GM18907 (cell line): ENCODE results near the gene SLC6A6.

Experiments used
- ATAC-seq: cut with Tn5 transposase; IDR thresholded peaks from one replicate; pipeline ENCODE4 v1.9.1; 2021; ENCODE audit warnings: mild to moderate bottlenecking, moderate library complexity; ENCODE audit not compliant: unreplicated experiment

Gene SLC6A6

GRCh38 chr3:14464521-14464920, 62.1 kb downstream of the SLC6A6 start:
- ATAC-seq: no peak

DNA sequence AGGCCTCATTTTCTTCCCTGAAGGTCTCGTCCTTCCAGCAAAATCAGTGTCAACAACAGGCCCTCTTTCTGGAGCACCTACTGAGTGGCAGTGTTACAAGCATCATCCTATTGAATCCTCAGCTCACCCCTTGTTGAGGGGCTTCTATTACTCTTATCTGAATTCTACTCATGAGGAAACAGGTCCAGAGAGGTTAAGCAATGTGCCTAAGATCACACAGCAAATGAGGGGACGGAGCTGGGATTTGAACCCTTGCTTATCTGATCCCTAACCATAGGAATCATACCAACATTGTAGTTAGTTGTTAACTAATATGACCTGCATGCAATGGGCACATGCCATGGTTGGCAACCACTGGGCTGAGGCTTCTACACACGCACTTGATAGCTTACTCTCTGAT, 63.0 kb downstream of the SLC6A6 start:
- ATAC-seq: no peak

DNA sequence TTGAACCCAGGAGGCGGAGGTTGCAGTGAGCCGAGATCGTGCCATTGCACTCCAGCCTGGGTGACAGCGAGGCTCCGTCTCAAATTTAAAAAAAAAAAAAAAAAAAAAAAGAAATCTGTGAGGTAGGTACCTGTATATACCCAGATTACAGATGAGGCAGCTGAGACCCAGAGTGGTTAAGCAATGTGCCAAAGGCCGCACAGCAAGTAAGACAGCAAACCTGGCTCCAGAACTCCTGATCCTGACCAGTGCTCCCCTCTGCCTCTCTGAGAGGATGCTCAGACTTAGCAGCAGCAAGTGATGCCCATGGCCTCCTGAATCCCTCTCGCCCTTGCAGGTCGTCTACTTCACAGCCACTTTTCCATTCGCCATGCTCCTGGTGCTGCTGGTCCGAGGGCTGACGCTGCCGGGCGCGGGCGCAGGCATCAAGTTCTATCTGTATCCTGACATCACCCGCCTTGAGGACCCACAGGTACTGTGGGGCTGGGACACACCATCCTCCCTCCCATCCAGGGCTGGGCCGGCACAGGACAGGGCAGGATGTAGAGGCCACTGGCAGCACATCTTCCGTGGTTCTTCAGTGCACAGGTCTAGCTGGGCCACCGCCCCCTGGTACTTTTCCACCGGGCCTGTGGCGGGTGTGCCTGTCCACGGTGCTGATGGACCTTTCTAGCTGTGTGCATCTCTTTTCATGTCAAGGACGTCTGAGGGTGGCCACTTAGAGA, 63.9 kb downstream of the SLC6A6 start:
- no peak for ATAC-seq

GRCh38 chr3:14467814-14468620, 65.6 kb downstream of the SLC6A6 start:
- no peak for ATAC-seq

DNA sequence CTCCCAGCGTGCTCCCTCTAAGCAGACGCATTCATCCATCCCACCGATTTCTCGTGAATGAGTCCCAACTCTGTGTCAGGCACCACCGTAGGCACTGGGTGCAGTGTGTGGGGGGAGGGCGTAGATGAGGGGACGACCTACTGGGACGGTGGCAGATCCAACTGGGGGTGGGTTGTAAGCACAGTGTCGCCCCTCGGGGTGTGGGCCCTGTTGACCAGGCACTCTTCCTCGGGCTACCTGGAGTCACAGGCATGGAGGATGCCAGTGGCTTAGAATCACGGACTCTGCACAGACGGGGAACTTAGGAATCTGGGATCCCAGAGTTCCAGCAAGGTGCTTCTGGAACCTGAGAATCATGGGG, 66.2 kb downstream of the SLC6A6 start:
- no peak for ATAC-seq

DNA sequence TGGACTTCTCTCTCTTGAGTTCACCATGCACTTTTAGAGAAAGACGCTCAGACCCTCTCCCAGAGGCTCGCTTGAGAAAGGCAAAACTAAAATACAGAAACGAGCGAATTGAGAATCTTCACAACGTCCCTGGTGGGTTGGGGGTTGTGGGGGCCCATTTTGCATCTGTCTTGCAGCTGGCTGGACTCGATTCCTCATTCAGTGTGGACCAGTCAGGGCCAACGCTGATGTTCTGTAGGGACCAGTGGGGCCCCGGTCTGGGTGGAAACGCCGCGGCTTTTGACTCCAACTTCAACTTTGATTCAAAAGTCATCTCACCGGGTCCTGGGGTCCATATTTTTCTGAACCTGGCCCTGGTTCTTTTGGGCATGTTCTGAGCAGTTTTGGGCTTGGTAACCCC, 68.1 kb downstream of the SLC6A6 start:
- ATAC-seq: no peak

- no peak for ATAC-seq
These were observed 68.6 kb downstream of the SLC6A6 start for GRCh38 chr3:14471016-14471415.

DNA sequence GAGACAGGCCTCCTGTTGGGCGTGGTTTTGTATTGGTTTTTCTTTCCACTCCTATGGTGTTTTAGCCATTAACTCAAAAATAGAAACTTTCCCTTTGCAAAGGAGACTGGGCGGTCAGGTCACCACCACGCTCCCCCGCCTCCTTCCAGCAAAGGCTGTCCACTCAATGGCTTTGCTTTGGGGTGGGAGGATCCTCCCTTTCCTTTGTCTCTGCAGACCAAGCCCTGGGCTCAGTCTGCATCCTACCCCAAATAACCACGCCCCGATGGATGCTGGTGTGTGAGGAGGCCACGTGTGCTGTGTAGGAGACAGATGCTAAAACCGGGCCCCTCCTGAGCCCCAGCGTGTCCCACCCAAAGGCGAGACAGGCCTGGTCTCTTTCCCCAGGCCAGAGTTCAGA, 69.3 kb downstream of the SLC6A6 start:
- ATAC-seq: no peak

DNA sequence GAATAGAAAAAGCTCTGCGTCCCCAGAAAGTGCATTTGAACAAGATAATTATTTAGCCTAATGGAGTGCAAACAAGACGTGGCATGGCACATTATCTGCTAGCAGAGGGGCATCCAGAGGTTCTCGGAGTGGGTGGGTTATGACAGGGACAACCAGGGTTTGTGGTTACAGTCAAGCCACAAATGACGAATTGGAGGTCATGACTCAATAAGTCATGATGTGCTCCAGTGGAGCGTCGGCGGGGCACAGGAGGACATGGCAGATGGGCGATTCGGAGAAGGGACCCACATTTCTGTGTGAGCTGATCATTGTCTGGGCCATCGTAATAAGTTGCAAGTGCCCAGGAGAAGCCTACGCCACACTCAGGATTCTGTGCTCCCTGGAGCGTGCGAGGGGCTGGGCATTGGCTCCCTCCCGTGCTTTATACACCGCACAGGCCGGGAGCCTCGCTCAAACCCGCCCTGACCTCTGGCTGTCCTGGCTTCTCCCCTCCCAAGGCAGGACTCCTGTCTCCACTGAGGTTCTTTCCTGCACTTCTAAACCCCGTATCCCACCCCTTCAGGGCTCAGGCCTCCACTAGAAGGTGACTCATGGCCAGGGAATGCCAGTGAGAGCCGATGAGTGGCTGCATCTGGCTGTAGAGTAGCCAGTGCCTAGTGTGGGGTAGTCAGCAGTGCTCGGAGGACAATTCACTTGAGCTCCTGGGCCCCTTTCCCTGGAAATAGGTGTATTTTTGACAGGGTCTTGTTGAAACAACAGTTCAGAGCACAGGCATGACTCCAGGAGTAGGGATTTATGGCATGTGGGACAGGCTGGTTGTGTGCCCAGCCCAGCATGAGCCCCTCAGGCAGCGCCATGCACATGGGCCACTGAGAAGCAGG, 70.3 kb downstream of the SLC6A6 start:
- no peak for ATAC-seq

DNA sequence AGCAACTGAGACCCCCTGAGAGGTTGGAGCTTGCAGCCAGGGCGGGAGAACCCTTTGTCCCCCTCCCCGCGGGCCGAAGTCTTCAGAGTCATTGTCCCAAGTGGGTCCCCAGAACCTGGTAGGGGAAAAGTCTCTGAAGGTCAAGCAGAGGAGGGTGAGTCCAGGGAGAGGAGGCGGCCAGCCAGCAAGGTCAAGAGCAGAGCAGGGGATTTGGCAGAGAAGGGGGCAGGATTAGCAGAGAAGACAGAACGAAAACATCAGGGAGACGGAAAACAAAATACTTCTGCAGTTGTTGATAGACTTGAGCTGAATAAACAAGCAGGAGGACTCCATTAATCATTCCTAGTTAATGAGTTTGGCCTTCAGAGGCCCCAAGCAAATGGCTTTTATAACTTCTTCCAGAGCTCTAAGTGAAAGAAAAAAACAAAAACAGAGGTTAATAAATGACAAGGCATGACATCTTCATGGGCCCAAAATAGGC, 71.0 kb downstream of the SLC6A6 start:
- ATAC-seq: no peak

- ATAC-seq: no peak
These were observed 72.1 kb downstream of the SLC6A6 start for GRCh38 chr3:14474363-14475081.

- no peak for ATAC-seq
These were observed 73.2 kb downstream of the SLC6A6 start for GRCh38 chr3:14475621-14476020.

GRCh38 chr3:14476583-14477265, 74.3 kb downstream of the SLC6A6 start:
- no peak for ATAC-seq

DNA sequence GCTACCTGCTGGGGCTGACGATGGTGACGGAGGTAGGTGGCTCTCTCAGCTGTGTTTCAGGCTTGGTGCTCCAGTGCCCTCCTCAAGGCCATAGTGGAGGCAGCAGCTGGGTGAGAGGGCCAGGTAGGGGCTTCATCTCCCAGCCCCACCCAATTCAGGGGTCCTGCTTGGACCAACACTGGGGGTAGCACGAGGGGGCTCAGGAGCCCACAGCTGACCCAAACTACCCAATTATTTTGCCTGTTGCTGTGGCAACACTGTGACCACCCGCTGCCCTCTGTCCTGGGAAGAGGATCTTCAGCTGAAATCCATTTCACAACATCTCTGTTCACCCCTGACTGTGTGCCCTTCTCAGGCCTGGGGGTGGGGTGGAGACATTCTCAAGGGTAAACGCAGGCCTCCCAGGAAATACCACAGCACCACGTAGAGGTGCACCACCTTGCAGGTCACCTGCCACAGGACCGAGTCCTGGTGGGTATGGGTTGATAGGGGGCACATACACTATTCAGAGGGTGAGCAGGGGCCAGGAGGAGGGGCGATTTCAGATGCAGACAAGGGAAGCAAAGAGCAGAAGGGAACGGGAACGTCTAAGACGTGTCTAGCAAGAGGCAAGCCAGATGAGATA, 75.0 kb downstream of the SLC6A6 start:
- no peak for ATAC-seq

DNA sequence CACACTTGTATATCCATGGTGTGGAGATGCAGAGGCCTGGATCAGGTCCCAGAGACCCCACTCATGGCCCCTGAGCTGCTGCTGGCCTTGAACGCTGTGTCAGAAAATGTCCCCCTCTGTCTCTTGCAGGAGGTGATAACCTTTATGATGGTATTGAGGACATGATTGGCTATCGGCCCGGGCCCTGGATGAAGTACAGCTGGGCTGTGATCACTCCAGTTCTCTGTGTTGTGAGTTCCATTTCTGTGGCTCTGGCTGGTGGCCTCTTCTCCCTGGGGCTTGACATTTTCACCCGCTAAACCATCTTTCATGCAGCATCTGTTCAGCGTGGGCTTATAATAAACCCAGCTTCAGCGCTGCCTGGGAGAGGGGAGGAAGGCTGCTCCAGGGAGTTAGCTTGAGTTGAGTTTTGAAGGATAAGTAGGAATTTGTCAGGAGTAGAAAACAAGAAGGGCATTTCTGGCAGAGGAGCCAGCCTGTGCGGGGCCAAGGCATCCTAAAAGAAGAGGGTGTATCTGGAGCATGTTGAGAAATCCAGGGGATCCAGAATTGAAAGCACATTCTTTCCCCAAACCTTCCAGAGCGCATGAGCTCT, 76.6 kb downstream of the SLC6A6 start:
- ATAC-seq: no peak

DNA sequence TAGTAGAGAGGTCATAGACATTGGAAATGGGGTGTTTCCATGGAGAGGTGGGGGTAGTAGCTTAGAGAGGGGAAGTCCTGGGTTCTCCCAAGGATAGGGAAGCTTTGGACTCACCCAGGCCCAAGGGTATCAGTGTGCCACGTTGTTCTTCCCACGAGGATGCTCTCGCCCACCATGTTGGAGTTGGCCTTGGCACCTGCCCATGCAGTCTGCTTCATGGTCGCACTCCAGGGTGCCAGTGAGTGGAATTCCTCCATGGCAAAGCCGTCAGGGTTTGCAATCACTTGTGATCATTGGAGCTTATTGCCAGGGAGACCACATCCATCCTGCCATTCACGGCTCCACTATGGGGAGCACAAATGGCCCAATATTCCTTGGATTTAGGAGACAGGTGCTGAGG, 77.2 kb downstream of the SLC6A6 start:
- no peak for ATAC-seq

DNA sequence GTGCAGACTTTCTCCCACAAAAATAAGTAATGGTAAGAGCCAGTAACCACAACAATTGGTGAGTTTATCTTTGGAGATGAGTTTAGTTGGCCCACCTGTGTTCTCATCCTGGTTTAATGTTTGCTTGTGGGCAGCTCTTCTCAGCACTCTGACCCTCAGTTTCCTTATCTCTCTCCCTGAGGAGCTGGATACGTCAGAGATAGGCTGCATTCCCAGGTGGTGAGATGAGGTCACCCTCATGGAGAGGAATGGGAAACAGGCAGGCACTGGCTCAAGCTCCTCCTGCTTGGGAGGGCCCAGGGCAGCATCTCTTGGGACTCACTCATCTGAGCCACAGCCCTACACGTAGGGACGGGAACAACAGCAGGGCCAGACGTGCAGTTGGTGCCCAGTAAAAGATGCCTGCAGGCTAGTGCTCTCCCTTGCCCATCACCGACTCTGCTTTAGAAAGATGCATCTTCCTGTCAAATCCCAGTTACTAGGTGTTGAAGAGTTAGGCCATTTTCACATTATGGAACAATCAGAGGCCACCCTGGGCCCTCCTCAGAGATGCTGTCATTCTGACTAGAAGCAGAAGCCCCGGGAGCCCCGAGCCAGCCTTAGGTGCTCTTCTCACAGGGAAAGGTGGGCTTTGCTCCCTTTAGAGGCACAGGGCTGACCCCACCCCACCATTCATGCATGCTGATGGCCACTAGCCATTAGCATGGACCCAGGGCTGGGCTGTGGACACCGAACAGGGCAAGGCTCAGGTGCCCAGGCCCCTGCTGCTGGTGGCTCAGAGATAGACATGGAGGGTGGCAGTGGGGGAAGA, 78.0 kb downstream of the SLC6A6 start:
- no peak for ATAC-seq

DNA sequence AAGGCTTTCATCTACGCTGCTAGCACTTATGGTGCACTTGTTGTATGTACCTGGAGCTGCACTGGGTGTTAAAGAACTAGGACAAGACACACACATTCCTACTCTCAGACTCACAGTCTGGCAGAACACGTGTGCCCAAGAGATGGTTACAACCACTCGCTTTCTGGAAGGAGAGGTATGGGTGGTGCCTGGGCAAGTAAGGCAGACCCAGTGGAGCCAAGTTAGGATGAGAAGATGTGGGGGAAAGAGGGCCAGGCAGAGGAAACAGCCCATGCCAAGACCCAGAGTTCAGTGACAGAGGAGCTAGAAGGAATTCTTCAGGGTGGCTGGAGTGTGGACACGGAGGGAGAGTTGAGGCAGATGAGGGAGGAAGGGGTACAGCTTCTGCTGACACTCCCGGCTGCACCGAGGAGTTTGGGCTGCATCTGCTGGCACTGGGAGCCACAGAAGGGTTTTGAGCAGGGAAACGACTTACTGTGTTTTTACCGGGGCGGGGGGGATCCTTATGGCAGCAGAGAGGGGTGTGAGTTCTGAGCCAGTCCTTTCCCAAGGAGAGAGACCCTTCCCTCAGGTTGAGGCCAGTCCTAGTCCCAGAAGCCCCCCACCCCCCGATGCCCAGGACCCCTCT, 78.7 kb downstream of the SLC6A6 start:
- no peak for ATAC-seq
